H9 (cell line): Measurements from ENCODE around the gene CFAP43. TPM values are rescaled to one million over a fixed set of nuclear protein-coding genes. Genes with fewer than 3 reads are reported as not detected.

ENCODE experiments used
- DNase-seq: peaks from one replicate; pipeline ENCODE4 v3.0.0-alpha.2; 2017
- H2AFZ ChIP-seq: one replicate; pipeline ENCODE4 v1.6.1; 2013; ENCODE audit warnings: mild to moderate bottlenecking, low read length, control low read depth, moderate library complexity
- H2AK5ac ChIP-seq: 2 replicates; pipeline ENCODE4 v1.6.1; 2013; ENCODE audit warnings: low read length, control low read depth, mixed read lengths; ENCODE audit not compliant: insufficient read length
- H2BK120ac ChIP-seq: one replicate; pipeline ENCODE4 v1.6.1; 2013; ENCODE audit warnings: low read depth, mild to moderate bottlenecking, low read length, control low read depth, inconsistent platforms; ENCODE audit not compliant: poor library complexity, severe bottlenecking
- H2BK12ac ChIP-seq: 2 replicates; pipeline ENCODE4 v1.6.1; 2013; ENCODE audit warnings: low read length, control low read depth, mixed read lengths, low read depth; ENCODE audit not compliant: insufficient read length
- H2BK15ac ChIP-seq: 2 replicates; pipeline ENCODE4 v1.6.1; 2013; ENCODE audit warnings: low read depth, low read length, control low read depth
- H2BK20ac ChIP-seq: one replicate; pipeline ENCODE4 v1.6.1; 2013; ENCODE audit warnings: low read depth, mild to moderate bottlenecking, low read length, control low read depth, inconsistent platforms; ENCODE audit not compliant: poor library complexity, severe bottlenecking
- H2BK5ac ChIP-seq: 2 replicates; pipeline ENCODE4 v1.6.1; 2013; ENCODE audit warnings: low read length, control low read depth, mixed read lengths; ENCODE audit not compliant: insufficient read length
- H3K14ac ChIP-seq: 2 replicates; pipeline ENCODE4 v1.6.1; 2013; ENCODE audit warnings: low read length, control low read depth; ENCODE audit not compliant: insufficient read depth
- H3K18ac ChIP-seq: 2 replicates; pipeline ENCODE4 v1.6.1; 2013; ENCODE audit warnings: low read depth, mild to moderate bottlenecking, mixed read lengths, low read length, control low read depth; ENCODE audit not compliant: insufficient read length
- H3K23ac ChIP-seq: 2 replicates; pipeline ENCODE4 v1.6.1; 2013; ENCODE audit warnings: low read length, control low read depth, mixed read lengths, low read depth; ENCODE audit not compliant: insufficient read length
- H3K23me2 ChIP-seq: 2 replicates; pipeline ENCODE4 v1.6.1; 2013; ENCODE audit warnings: low read depth, mild to moderate bottlenecking, mixed read lengths, low read length, control low read depth; ENCODE audit not compliant: insufficient read length, poor library complexity, severe bottlenecking
- H3K27ac ChIP-seq: 2 replicates; pipeline ENCODE4 v1.5.1; 2013; ENCODE audit warnings: low read length, control low read depth, mixed read lengths, low read depth; ENCODE audit not compliant: insufficient read length
- H3K27me3 ChIP-seq: 2 replicates; pipeline ENCODE4 v1.6.1; 2013; ENCODE audit warnings: low read length, control low read depth, inconsistent platforms; ENCODE audit not compliant: insufficient read depth
- H3K4ac ChIP-seq: 2 replicates; pipeline ENCODE4 v1.6.1; 2013; ENCODE audit warnings: low read depth, mild to moderate bottlenecking, control low read depth, inconsistent platforms, low read length, moderate library complexity
- H3K4me1 ChIP-seq: 2 replicates; pipeline ENCODE4 v1.6.1; 2013; ENCODE audit warnings: low read length, control low read depth, inconsistent platforms; ENCODE audit not compliant: insufficient read depth
- H3K4me2 ChIP-seq: 2 replicates; pipeline ENCODE4 v1.6.1; 2013; ENCODE audit warnings: low read length, control low read depth, mixed read lengths; ENCODE audit not compliant: insufficient read length, insufficient read depth
- H3K56ac ChIP-seq: 2 replicates; pipeline ENCODE4 v1.6.1; 2013; ENCODE audit warnings: low read depth, mild to moderate bottlenecking, mixed read lengths, low read length, control low read depth; ENCODE audit not compliant: insufficient read length
- H3K79me1 ChIP-seq: 2 replicates; pipeline ENCODE4 v1.6.1; 2013; ENCODE audit warnings: low read depth, mild to moderate bottlenecking, moderate library complexity, low read length, control low read depth, inconsistent platforms; ENCODE audit not compliant: insufficient read depth, poor library complexity, severe bottlenecking
- H3K79me2 ChIP-seq: 2 replicates; pipeline ENCODE4 v1.6.1; 2013; ENCODE audit warnings: low read length, control low read depth, inconsistent platforms; ENCODE audit not compliant: insufficient read depth
- H3K9ac ChIP-seq: 2 replicates; pipeline ENCODE4 v1.6.1; 2013; ENCODE audit warnings: low read length, control low read depth, mixed read lengths; ENCODE audit not compliant: insufficient read length; ENCODE audit errors: extremely low read depth
- H3K9me3 ChIP-seq: one replicate; pipeline ENCODE4 v1.6.1; 2013; ENCODE audit warnings: low read depth, low read length, inconsistent platforms; ENCODE audit not compliant: control insufficient read depth
- H3T11ph ChIP-seq: one replicate; pipeline ENCODE4 v1.6.1; 2013; ENCODE audit warnings: mild to moderate bottlenecking, low read length, control low read depth, inconsistent platforms
- H4K20me1 ChIP-seq: one replicate; pipeline ENCODE4 v1.6.1; 2013; ENCODE audit not compliant: control insufficient read depth, insufficient read length, insufficient read depth
- H4K5ac ChIP-seq: 2 replicates; pipeline ENCODE4 v1.6.1; 2013; ENCODE audit warnings: low read depth, mild to moderate bottlenecking, mixed read lengths, low read length, control low read depth; ENCODE audit not compliant: insufficient read length
- H4K8ac ChIP-seq: replicated peaks from 2 replicates; pipeline ENCODE4 v1.6.1; 2013; ENCODE audit warnings: low read length, control low read depth, mixed read lengths, low read depth; ENCODE audit not compliant: insufficient read length
- H4K91ac ChIP-seq: 2 replicates; pipeline ENCODE4 v1.6.1; 2013; ENCODE audit warnings: low read depth, mild to moderate bottlenecking, moderate library complexity, mixed read lengths, low read length, control low read depth; ENCODE audit not compliant: insufficient read length
- H3K27ac Mint-ChIP-seq, 3 experiments: 2 replicates in 2 of 3; 3 replicates in 1 of 3; pipeline ENCODE4 v1.8.0; 2020 to 2021; ENCODE audit warnings: mixed read lengths in 3 of 3, mild to moderate bottlenecking in 1 of 3, moderate library complexity in 1 of 3
- H3K27me3 Mint-ChIP-seq: 2 replicates; pipeline ENCODE4 v1.8.0; 2021; ENCODE audit warnings: low read depth, mild to moderate bottlenecking, moderate library complexity, mixed read lengths
- H3K36me3 Mint-ChIP-seq, 3 experiments: 2 replicates in 2 of 3; 3 replicates in 1 of 3; pipeline ENCODE4 v1.8.0; 2020 to 2021; ENCODE audit warnings: low read depth in 3 of 3, mixed read lengths in 3 of 3; ENCODE audit not compliant: insufficient read depth in 1 of 3
- H3K4me1 Mint-ChIP-seq, 2 experiments: 2 replicates each; pipeline ENCODE4 v1.8.0; 2020; ENCODE audit warnings: mixed read lengths in 2 of 2
- H3K4me3 Mint-ChIP-seq, 2 experiments: 2 replicates in 1 of 2; 3 replicates in 1 of 2; pipeline ENCODE4 v1.8.0; 2020 to 2021; ENCODE audit warnings: mild to moderate bottlenecking in 2 of 2, mixed read lengths in 2 of 2, moderate library complexity in 1 of 2
- H3K9me3 Mint-ChIP-seq, 2 experiments: 2 replicates in 1 of 2; 3 replicates in 1 of 2; pipeline ENCODE4 v1.8.0; 2020; ENCODE audit warnings: mild to moderate bottlenecking in 2 of 2, mixed read lengths in 2 of 2, moderate library complexity in 1 of 2
- CTCF ChIP-seq: fragments of 200-600 bp; sonication (generic); conservative IDR thresholded peaks from 3 replicates; pipeline ENCODE4 v1.8.0; 2021; ENCODE audit warnings: antibody characterized with exemption, mild to moderate bottlenecking
- WGBS: extraction: QIAGEN DNeasy Blood & Tissue Kit; methylation state at CpG from one replicate; pipeline ENCODE4 v1.1.7; 2013; ENCODE audit warnings: missing lambda C conversion rate, low lambda C conversion rate, mixed read lengths; ENCODE audit not compliant: insufficient read length; ENCODE audit errors: extremely low coverage; 5-methylcytosine and 5-hydroxymethylcytosine counted together
- total RNA-seq: library from RNA; stranded (reverse); gene quantifications from 2 replicates; pipeline ENCODE4 v1.2.1, GENCODE V29; 2021

The CFAP43 gene
- total RNA-seq, 1 experiment from 2014 or later: 0.26 TPM

- Histone ChIP-seq H3K4me1 (peaks cover 10% of the 10 kb centered on the region; the same call in 1 of the 2 replicates), H4K91ac (no peak overlapping the region), H2AFZ (no peak overlapping the region), H3K4ac (no peak overlapping the region), H3K79me2 (no peaks in the 10 kb centered on the region), H4K8ac (no peak overlapping the region), H2AK5ac (no peak overlapping the region), H4K20me1 (no peaks in the 10 kb centered on the region), H3K14ac (no peak overlapping the region), H2BK5ac (no peak overlapping the region), H3K23ac (no peak overlapping the region), H3K4me2 (no peak overlapping the region), H3K56ac (no peak overlapping the region), H2BK20ac (no peak overlapping the region), H3T11ph (peak overlapping the region; percentile 17), H3K18ac (no peak overlapping the region), H3K23me2 (no peaks in the 10 kb centered on the region), H3K79me1 (no peaks in the 10 kb centered on the region), H2BK15ac (no peak overlapping the region), H4K5ac (no peak overlapping the region), H2BK12ac (no peak overlapping the region), H2BK120ac (no peak overlapping the region), H3K9me3 (no peaks in the 10 kb centered on the region), H3K9ac (no peak overlapping the region), H3K27me3 (no peaks in the 10 kb centered on the region), H3K27ac (no peak overlapping the region)
- no peak for DNase-seq
- TF ChIP-seq CTCF: no peak
- no CpG with 5 or more reads among the region's 5 CpGs for WGBS
- Mint-ChIP-seq H3K27ac (peak overlapping the region in 2 of 3 experiments; percentile 12 to 15; a peak in 2 of 7 replicates), H3K4me1 (peaks cover 17 to 24% of the 10 kb centered on the region in 2 experiments), H3K36me3 (no peaks in the 10 kb centered on the region), H3K4me3 (no peak overlapping the region), H3K27me3 (no peaks in the 10 kb centered on the region; the same call in 1 of the 2 replicates), H3K9me3 (no peaks in the 10 kb centered on the region)
These were observed 143.9 kb downstream of the CFAP43 start for GRCh38 chr10:104088239-104088638.
